CD1c-positive myeloid dendritic cell (primary cell): Measurements from ENCODE around the gene KLHL34.
A peak's percentile ranks its signal among the peaks of the same experiment; 100 is the strongest.

Experiments used
- DNase-seq: peaks from one replicate; pipeline ENCODE4 v3.0.0-alpha.2; 2016; ENCODE audit errors: extremely low spot score

KLHL34 gene

GRCh38 chrX:21658152-21658737, at the start of gene KLHL34:
Gene KLHL34, minus strand, starts transcription at chrX:21658330. Its CDS starts 542 bp downstream, at chrX:21657788.
- no peak for DNase-seq

- DNase-seq, result no peak
These were observed 47.1 kb upstream of the KLHL34 start for GRCh38 chrX:21705225-21705624.

GRCh38 chrX:21702725-21703124, 44.6 kb upstream of the KLHL34 start:
- DNase-seq, result no peak

- no peak for DNase-seq
These were observed 42.8 kb upstream of the KLHL34 start for GRCh38 chrX:21700967-21701366.

- DNase-seq, result no peak
These were observed 42.1 kb upstream of the KLHL34 start for GRCh38 chrX:21700275-21700674.

GRCh38 chrX:21699136-21699535, 41.0 kb upstream of the KLHL34 start:
- DNase-seq, result no peak

- peak; percentile 11 for DNase-seq
These were observed 40.1 kb upstream of the KLHL34 start for GRCh38 chrX:21698272-21698671.

GRCh38 chrX:21691512-21692018, 33.4 kb upstream of the KLHL34 start:
- no peak for DNase-seq

GRCh38 chrX:21683941-21684340, 25.8 kb upstream of the KLHL34 start:
- no peak for DNase-seq

GRCh38 chrX:21678048-21678612, 20.0 kb upstream of the KLHL34 start:
- no peak for DNase-seq

- DNase-seq, result no peak
These were observed 17.8 kb upstream of the KLHL34 start for GRCh38 chrX:21675931-21676330.

GRCh38 chrX:21674430-21675186, 16.5 kb upstream of the KLHL34 start:
- no peak for DNase-seq

- DNase-seq, result no peak
These were observed 8.5 kb upstream of the KLHL34 start for GRCh38 chrX:21666679-21667078.

GRCh38 chrX:21666252-21666651, 8.1 kb upstream of the KLHL34 start:
- DNase-seq, result no peak

- DNase-seq, result no peak
These were observed 4.6 kb upstream of the KLHL34 start for GRCh38 chrX:21662761-21663160.

GRCh38 chrX:21661316-21661715, 3.2 kb upstream of the KLHL34 start:
- no peak for DNase-seq

GRCh38 chrX:21660156-21660555, 2.0 kb upstream of the KLHL34 start:
- DNase-seq, result no peak

GRCh38 chrX:21659320-21659719, 1.2 kb upstream of the KLHL34 start:
- DNase-seq, result no peak

GRCh38 chrX:21658746-21659145, 616 bp upstream of the KLHL34 start:
- no peak for DNase-seq

GRCh38 chrX:21657318-21658151, 595 bp downstream of the KLHL34 start:
- no peak for DNase-seq

- no peak for DNase-seq
These were observed 1.4 kb downstream of the KLHL34 start for GRCh38 chrX:21656587-21657317.
